GM21367 (cell line): ENCODE results near the gene MDK.
A peak's percentile ranks its signal among the peaks of the same experiment; 100 is the strongest.

Experiments used
- ATAC-seq: cut with Tn5 transposase; IDR thresholded peaks from one replicate; pipeline ENCODE4 v1.9.1; 2021; ENCODE audit not compliant: unreplicated experiment

Gene MDK, protein sequence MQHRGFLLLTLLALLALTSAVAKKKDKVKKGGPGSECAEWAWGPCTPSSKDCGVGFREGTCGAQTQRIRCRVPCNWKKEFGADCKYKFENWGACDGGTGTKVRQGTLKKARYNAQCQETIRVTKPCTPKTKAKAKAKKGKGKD

DNA sequence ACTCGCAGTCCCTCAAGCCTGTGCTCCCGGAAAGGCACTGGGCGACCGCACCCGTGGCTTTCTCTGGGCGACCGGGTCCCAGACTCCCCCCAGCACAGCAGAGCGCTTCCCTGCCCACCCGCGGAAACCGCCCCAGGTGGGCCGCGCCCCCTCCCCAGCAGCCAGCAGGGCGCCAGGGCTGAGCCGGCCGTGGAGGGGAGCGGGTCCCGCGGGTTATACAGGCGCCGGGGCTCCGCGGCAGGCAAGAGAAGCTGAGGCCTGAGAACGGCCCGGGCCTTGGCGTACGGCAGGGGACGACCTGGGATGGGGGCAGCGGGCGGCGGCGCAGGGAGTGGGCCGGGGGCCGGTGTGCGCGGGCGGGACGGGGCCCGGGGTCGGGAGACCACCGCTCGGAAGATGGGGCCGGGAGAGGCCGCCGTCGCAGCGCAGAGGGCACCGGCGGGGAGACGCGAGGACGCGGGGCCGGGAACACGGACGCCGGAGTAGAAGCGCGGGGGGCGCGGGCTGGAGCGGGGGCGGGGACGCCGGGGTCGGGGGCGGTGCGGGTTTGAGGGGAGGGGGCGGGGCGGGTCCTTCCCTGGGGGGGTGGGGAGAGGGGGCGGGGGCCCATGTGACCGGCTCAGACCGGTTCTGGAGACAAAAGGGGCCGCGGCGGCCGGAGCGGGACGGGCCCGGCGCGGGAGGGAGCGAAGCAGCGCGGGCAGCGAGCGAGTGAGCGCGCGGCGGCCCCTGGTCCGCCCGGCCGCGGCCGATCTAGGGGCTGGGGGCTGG is at the start of gene MDK:
MDK (plus strand) TSS at position 622 of the 771 bp plus-strand sequence. CDS start 389 bp downstream, outside the sequence.
- ATAC-seq: no peak

DNA sequence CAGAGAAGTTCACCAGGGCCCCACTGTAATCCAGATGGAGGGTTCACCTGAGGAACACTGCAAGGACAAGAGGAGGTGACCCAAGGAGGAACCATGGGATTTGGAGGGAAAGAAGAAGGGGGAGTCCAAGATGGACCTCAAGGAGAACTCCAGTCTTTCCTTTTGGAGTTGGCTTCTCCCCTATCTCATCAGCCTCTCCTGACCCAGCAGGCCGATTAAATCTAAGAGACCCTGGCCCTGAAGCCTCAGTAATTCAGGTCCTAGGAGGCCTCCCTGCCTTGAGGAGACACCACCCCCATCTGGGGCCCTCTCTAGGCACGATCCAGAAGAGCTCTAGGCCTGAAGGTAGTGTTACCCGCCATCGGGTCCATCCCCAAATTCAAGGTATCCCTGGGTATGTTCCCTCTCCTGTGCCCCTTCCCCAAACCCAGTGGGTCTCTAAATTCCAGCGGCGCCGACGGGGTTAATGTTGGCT is 49.3 kb upstream of the MDK start:
- ATAC-seq: no peak

DNA sequence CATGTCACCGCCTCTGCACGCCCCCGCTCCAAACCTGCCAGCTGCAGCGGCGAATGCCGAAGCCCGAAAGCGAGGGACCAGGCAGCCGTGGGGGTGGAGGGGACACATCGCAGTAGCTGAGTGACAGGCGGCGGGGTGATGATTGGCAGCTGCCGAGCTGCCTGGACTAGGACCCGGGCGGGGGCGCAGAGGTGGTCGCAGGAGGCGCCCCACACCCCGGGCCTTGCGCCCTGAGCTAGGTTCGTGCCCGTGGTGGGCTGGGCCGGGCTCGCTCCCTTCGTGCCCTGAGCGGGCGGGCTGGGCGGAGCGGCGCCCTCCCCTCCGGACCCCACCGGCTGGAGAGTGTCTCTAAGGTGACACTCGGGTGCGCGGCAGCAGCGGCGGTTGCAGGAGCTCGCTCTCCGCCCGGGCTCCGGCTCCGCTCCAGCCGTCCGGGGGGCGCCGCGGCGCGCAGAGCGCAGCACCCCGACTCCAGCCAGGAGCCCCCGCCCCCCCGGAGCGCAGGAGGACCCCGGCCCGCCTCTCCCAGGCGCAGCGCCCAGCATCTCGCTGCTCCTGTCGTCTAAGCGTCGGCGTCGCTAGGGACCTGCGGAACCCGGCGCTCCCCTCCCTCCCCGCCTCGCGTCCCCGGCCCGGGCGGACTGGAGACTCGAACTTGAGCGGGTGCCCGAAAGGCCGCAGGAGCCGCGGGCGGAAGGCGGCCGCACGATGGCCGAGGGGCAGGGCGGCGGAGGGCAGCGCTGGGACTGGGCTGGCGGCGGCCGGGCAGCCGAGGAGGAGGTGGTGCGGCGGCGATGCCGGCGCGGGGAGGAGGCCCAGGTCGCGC is 48.7 kb upstream of the MDK start:
- ATAC-seq: no peak

DNA sequence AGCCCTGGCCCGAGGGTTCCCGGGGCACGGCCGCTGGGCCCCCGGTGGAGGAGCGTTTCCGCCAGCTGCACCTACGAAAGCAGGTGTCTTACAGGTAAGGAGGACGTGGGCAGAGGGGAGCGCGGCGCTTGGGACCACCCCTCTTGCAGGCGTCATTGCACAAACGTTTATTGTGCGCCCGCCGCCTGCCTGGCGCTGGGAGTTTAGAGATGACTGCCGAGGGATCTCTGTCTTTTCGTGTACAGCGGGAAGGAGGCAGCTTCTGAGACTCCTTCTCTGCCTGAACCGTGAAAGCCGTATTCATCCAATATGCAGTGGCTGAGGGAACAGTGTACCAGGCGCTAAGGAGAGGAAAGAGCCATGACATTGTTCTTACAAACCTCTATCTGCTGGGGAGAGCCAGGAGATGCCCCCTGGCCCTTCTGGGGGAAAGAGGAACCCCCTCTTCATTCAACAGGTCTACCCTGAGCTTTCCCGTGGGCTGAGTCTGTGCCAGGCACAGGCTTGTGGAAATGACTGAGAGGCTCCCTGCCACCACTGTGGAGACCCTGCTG is 48.0 kb upstream of the MDK start:
- no peak for ATAC-seq

DNA sequence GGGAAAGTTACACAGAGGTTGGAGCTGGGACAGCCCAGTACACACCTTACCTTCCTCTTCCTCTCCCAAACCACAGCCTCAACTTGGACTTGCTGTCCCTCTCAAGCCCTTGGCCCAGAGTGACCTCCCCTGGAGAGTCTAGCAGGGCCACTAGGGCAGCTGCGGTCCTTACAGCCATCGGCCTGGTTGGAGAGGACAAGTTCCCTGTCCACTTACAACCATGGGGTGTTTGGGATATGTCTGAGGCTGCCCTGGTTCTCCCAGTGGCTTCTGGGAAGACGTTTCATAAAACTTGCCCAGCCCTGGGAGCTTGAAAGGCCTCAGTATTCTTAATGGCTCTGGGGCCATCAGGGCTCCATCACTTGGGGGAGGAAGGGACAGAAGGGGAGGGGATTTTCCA is 47.3 kb upstream of the MDK start:
- no peak for ATAC-seq

DNA sequence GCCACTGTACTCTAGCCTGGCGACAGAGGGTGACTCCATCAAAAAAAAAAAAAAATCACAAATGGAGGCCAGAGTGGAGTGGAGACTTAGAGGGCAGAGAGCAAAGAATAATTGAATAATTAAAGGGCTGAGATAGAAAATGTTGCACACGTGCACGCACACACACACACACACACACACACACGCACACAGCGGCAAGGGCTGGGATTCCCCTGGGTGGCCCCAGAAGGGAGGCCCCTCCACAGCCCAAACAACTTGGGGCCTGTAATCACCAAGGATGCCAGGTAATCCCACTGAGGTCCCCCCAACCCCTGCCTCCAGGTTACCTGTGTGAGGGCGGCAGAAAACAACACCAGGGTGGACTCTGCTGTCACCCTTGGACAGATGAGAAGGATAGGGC is 46.2 kb upstream of the MDK start:
- ATAC-seq: no peak

DNA sequence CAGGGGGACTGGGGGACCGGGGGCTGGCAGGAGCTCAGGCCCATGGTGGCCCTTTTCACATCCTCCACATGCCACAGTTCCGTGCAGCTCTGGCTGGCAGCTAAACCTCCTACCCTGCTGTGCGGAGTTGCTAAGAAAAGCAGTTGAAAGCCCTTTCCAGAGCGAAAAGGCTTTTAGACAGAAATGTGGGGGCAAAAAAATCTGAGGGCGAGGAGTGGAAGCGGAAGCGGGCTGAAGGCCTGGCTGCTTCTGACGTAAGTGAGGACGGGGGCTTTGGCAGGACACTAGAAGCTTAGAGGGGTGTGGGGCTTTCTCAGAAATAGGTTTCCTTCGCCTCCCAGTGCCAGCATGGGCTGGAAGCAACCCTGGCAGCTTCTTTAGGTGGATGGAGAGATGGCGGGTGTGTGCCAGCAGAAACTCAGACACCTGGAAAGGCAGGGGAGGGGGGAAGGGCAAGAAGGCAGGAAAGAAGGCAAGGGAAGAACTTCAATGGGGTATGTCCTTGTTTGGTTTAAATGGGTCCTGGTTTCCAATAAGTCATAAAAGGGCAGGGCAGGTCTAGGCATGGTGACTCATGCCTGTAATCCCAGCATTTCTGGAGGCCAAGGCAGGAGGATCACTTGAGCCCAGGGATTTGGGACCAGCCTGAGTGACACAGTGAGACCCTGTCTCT is 45.4 kb upstream of the MDK start:
- ATAC-seq: no peak

DNA sequence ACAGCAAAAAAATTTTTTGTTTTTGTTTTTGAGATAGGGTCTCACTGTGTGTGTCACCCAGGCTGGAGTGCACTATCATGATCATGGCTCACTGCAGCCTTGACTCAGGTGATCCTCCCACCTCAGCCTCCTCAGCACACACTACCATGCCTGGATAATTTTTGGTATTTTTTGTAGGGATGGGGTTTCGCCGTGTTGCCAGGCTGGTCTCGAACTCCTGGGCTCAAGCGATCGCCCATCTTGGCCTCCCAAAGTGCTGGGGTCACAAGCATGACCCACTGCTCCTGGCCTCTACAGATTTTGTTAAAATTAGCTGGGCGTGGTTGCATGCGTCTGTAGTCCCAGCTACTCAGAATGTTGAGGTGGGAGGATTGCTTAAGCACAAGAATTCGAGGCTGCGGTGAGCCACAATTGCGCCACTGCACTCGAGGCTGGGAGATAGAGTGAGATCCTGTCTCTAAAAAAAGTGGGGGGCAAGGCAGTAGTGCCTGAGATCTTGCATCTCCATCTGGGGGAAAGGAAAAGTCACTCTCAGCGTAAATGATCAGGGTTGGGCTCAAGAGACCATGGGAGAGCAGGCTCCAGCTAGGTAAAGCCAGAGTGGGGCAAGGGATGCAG is 44.8 kb upstream of the MDK start:
- ATAC-seq: no peak

DNA sequence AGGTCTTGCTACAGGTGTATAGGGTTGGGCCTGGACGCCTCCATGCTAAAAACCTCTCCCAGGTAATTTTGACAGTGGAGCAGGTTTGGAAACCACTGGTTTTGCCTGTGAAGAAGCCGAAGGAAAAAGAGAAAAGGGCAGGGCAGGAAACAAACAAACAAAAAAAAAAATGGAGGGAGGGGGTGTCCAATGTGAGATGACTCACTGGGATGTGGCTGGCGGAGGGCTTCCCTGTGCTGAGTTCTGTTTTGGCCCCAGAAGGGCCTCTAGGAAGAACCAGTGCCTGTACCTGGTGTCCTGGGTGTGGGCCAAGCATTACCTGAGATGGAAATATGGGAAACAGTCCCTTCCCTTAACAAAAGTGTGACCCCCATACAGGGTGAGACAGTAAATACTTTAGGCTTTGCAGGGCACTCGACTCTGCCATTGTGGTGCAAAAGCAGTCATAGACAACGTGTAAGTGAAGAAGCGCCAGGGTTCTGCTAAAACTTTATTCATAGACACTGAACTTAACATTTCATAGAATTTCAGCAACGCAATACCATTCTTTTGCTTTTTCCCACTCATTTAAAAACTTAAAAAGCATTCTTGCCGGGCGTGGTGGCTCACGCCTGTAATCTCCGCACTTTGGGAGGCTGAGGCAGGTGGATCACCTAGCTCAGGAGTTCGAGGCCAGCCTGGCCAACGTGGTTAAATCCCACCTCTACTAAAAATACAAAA is 43.7 kb upstream of the MDK start:
- ATAC-seq: no peak

DNA sequence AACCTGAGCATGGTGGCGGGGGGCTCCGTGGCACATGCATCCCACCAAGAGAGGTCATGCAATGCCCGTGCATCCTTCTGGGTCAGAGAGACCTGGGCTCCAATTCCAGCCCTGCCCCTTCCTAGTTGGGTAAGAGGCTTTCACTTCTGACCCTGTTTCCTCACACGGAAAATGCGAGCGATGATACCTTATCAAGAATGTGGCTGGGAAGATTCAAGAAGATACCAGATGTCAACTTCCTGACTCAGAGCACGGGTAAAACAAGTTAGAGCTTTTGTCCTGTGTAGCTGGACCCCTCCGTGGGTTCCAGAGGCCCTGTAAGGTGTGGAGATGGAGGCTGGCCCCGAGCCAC is 42.9 kb upstream of the MDK start:
- no peak for ATAC-seq

DNA sequence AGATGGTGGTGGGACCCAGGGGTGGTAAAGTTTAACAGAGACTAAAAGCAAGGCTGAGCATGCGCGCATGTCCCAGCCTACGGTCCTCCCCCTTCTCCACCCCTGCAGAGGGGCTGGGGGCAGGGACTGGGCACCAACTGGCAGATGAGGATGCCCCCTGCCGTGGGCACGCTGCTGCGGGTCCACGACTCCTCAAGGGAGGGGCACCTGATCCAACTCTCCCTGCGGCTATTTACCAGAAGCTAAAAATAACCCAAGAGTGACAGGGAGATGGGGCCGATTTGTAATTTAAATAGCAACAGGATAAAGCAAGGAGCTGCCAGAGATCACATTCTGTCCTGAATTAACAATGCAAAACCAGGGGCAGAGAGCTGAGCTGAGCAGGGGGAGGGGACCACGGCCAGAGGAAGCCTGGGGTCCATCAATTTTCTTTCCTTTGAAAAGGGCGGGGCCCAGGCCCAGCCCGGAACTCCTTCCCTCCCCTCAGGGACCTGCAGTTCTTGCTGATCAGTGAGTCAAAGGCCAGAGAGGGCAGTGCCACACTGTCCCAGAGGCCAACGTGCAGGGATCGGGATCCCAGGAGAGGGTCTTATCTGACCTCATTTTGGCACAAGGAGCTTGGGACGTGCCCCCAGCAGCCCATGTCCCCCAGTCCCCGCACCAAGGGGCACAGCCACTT is 42.3 kb upstream of the MDK start:
- no peak for ATAC-seq

DNA sequence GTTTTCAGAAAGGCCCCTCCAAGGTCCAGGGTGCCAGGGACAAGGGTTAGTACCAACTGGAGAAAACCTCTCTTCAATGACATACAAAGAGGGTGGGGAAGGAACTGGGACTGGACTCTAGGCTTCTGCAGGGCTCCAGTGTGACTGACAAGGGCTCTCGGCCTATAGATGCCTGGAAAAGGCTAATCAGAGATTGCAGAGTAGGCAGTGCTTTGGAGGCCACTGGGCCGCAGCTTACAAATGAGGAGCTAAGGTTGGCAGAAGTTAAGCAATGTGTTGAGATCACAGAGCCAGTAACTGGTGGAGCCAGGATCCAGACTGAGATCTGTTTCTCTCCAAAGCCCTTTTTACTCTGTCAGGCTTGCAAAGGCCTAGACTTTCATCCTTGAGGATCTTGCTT is 41.7 kb upstream of the MDK start:
- ATAC-seq: no peak

DNA sequence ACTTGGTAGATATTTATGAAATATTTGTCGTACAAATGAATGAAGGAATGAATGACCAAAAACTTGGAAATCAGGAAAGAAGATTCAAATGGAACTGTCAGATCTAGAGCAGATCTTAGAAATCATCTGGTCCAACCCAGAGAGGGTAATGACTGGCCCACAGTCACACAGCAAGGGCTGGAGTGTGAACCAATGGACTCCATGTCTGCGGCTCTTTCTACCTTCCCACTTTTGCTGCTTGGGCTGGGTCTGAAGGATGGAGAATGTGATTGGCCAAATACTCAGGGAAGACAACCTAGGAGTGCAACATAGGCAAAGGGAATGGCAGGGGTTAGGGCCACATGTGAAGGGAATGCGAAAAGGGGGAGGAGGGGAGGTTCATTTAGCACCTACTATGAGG is 40.0 kb upstream of the MDK start:
- no peak for ATAC-seq

DNA sequence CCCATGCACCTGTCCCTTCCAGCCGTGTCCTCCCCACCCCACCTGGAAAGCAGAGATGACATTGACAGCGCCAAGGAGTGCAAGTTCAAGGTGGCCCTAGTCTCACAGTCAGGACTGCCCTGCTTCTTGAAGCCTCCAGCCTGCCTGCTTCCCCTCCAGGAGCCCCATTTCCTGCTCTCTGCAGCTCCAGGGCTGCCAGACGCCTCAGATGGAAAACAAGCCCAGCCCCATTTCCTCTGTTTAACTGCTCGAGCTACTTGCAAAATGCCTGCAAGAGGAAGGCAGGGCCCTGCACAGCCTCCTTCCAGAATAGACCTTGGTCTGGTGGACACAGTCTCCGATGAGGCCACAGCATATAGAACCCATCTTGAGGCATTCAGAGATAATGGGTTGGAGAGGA is 39.2 kb upstream of the MDK start:
- no peak for ATAC-seq

DNA sequence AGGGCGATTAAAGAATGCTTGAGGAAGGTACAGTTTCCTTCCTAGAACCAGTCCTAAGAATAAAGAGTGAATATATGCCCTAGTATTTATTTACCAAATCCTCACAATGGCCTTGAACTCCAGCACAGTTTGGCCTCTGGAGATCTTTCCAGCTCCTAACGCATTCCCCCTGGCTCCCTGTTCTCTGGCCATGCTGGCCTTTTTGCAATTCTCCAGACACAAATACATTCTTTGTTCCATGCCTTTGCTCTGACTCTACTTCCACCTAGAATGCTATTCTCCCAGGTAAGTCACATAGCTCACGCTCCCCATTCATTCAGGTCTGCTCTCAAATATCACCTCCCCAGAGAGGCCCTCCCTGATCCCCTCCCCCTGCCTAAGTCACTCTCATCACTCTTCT is 37.9 kb upstream of the MDK start:
- ATAC-seq: no peak

DNA sequence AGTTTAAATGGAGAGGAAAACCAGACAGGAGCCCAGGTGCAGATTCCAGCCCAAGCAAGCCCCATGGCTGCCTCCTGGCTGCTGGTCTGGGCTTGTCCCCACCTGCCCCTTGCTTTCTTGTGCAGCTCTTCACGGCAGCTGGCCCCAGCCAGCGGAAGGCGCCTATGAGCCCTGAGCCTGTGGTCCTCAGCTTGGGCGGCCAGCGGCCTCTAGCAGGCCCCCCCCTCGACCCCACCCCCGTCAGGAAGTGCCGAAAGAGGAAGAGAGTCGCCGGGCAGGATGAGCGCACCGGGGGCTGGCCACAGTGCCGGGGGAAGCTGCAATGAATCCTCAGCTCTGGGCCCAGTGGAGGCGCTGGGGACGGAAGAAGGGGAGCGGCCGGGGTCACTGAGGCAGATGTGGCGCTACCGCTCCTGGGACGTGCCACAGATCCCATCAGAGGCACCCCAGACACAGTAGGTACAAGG is 36.3 kb upstream of the MDK start:
- ATAC-seq: no peak

DNA sequence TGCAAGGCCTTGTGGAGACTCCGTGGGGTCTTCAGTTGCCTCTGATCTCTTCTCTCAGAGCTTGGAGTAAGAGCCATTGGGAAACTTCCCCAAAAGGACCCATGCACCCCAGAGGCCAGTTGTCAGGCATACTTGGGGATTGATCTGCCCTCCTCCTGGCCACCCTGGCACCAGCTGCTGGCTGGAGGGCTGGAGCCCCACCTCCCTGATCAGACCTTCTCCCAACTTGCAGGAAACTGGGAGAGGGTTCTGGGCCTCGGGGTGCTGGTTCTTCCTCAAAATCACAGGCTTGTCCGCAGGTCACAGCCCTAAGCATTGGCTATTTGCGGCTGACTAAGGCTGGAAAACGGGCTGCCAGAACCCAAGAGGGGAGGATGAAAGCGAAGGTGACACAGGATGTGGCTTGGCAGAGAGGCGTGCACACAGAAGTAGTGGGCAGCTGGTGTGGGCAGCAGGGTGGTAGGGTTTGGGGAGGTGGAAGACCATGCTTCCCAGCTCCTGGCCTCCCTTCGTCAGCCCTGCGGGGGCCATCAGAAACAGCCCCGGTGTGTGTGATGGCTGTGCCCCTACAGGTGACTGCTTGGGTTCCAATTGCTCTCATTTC is 35.5 kb upstream of the MDK start:
- ATAC-seq: no peak

DNA sequence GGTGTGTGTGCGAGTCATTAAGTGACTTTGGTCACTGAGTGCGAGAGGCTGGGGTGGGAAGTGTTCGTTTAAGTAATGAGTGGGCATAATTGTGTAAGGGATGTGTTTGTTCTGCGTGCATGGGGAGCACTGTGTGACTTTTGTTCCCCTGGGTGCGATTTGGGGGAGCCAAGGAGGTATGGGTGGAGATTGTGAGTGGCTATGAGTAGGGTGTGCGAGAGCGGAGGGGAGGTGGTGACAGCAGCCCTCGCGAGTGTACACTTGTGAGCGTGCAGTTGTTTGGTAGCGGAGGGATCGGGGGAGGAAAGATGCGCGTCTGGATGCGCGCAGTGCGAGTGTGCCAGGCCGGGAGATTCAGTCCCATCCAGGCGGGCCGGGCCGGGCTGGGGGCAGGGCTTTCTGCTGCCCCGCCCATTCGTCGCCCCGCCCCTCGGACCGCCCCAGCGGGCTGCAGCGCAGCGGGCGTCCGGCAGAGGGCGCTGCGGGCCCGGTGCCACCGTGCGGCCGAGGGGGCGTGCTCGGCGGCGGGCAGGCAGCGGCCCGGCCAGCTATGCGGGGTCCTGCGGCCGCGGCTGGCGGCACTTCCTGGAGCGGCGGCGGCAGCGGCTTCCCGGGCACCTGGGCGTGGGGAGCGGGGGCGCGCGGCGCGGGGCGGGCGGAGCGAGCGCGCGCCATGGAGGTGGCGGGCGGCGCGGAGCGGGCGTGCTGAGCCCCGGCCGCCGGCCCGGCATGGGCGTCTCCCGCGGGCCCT is 34.4 kb upstream of the MDK start, which contains the start of gene DGKZ:
DGKZ (plus strand) TSS at position 578 of the 751 bp plus-strand sequence. CDS start 197 bp downstream, outside the sequence.
- ATAC-seq: peak; percentile 44
